Activated naive CD8-positive, alpha-beta T cell treated with anti-CD3 and anti-CD28 coated beads, Interleukin-2, amount 50 U/mL, for 16 hours (primary cell): ENCODE measurements around the gene YPEL1.
"Not testable (repeated sequence)": the region's sequence is repeated elsewhere in the genome, so short reads cannot be mapped to it uniquely, and the experiment has no call there.

Source experiments
- DNase-seq: peaks from one replicate; pipeline ENCODE4 v3.0.0-alpha.2; 2020; ENCODE audit warnings: low read depth, low spot score

The YPEL1 gene

DNA sequence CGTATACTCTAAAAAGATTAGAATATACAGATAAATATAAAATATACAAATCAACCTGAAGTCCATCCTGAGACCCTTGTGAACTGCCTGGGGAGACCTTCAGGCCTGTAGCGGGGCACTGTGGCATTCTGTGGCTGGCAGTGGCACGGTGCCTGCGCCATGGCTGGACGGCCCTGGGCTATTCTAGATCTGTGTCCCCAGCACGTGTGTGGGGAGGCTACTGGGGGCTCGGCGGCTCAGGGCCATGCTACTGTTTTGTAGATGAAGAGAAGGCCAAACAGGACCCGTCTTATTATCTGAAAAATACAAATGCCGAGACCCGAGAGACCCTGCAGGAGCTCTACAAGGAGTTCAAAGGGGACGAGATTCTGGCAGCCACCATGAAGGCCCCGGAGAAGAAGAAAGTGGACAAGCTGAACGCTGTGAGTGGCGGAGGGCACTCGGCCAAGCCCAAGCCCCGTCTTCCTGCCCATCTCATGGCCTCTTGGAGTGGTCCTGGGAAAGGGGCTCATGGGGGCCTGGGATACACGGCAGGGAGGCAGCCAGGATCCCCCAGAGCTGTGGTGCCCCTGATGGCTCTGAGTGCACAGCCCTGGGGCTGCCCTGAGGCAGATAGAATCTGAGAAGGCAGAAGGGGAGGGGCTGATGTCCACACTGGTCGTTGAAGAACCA lies 51.0 kb downstream of the YPEL1 start:
- DNase-seq, result no peak

DNA sequence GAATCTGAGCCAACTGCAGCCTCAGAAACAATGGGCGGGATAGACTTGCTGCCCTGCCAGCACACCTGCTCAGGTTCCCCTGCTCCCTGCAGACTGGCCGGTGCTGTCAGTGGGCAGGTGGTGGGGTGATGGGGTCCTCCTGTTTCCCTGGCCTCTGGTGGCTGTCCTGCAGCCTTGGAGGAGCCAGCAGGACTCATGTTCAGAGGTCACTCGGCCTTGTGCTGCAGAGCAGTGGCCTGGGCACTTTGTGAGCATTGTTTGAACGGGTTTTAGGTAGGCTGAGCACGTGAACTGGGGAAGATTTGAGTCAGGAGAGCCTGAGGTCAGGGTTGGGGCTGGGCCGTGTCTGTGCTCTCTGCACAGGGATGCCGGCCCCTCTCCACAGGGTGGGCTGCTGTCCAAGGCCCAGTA lies 52.2 kb downstream of the YPEL1 start:
- no peak for DNase-seq

DNA sequence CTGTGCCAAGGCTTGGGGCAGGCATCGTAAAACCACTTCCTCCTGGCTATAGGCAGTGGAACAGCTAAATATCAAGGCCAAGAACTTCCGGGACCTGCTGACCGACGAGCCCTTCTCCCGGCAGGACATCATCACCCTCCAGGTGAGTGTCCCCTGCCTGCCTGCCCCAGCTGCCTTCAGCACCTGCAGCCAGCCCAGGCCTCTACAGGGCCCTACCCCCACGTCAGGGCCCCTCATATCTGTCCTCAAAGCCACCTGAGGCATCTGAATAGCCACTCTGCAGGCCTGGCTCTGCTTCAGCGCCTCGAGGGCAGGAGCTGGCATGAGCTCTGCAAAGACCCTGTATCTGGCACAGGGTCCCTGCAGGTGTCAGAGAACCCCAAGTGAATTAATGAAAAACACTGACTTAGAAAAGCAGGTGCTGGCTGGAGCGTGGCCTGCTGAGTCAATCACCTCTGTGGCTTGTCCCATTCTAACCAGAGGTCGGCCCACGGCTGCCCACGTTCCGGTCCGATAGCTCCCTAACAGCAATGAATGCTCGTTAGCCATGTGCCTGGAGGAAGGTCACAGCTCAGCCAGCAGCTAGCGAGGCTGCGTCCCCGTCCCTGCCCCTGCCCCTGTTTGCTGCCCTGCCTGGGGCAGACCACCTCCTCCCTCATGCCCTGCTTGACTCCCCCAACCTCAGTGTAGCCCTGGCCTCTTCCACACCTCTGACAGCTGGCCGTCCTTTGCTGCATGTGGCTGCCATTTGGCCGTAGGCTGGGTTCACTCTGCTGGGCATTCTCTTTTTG lies 53.0 kb downstream of the YPEL1 start:
- no peak for DNase-seq

DNA sequence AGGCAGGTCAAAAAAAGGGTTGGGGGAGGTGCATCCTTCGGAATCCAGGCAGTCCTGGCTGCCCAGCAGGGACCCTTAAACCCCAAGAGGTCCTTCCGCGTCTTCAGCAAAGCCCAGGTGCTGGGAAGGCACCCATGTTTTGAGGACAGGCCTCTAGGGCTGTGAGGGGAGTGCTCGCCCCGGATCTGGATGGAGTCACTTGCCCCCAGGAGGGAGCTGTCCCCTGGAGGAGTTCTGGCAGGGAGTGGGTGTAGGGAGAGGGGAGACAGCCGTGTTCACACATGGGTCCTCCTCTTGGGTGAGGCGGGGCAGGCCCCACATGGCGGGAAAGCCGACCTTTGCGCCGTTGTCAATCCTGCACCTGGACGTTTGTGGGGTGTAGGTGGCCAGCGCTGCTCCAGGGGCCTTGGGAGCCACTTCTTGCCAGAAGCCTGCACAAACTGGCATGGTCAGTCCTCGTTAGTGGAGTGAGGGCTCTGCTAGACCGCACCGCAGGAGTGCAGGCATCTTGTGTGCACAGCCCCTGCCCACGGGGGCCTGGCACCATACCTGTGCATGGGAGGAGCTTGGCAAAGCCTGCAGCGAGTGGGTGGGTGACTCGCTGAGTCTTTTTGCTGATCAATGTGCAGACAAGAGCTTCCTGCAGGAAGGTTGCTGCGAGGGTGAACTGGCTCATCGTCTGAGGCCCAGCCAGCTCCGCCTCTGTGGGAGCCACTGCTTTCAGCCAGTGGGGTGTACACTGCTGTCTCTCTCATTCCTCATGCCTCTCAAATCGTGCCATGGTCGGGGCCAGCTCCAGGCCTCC lies 53.8 kb downstream of the YPEL1 start:
- DNase-seq, result no peak

DNA sequence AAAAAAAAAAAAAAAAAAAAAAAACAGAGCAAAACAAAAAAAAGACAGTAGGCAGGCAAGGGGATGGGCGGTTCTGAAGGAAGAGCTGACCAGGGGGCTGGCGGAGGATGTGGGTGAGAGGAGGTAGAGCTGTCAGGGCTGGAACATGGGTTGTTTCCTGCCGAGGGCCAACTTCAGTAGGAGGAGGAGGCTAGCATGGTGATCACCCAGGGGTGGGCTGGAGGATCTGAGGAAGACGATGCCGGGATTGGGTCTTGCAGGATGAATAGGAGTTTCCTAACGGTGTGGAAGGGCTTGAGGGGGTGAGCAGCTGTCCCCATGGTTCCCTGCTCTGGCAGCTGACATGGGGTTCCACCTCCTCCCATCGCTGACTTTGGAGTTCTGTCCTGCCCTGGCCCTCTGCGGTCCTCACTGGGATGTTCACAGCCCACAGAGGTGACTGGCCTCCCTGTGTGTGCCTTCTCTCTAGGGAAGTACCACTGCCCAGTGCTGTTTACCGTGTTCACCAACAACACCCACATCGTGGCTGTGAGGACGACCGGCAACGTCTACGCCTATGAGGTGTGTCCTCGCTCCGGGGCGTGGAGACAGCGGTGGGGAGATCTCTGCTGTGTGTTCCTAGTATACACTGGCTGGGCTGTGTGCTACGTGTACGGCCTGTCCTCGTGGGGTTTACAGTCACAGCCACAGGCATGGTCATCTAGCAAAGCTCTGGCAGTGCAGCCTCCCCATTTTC lies 54.6 kb downstream of the YPEL1 start:
- DNase-seq, result no peak

GRCh38 chr22:21679383-21679782 lies 56.2 kb downstream of the YPEL1 start:
- no peak for DNase-seq

DNA sequence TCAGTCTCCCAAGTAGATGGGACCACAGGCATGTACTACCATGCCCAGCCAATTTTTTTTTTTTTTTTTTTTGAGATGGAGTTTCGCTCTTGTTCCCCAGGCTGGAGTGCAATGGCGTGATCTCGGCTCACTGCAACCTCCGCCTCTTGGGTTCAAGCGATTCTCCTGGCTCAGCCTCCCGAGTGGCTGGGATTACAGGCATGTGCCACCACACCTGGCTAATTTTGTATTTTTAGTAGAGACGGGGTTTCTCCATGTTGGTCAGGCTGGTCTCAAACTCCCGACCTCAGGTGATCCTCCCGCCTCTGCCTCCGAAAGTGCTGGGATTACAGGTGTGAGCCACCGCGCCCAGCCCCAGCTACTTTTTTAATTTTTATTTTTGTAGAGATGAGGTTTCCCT lies 56.8 kb downstream of the YPEL1 start:
- DNase-seq, result not testable (repeated sequence)

DNA sequence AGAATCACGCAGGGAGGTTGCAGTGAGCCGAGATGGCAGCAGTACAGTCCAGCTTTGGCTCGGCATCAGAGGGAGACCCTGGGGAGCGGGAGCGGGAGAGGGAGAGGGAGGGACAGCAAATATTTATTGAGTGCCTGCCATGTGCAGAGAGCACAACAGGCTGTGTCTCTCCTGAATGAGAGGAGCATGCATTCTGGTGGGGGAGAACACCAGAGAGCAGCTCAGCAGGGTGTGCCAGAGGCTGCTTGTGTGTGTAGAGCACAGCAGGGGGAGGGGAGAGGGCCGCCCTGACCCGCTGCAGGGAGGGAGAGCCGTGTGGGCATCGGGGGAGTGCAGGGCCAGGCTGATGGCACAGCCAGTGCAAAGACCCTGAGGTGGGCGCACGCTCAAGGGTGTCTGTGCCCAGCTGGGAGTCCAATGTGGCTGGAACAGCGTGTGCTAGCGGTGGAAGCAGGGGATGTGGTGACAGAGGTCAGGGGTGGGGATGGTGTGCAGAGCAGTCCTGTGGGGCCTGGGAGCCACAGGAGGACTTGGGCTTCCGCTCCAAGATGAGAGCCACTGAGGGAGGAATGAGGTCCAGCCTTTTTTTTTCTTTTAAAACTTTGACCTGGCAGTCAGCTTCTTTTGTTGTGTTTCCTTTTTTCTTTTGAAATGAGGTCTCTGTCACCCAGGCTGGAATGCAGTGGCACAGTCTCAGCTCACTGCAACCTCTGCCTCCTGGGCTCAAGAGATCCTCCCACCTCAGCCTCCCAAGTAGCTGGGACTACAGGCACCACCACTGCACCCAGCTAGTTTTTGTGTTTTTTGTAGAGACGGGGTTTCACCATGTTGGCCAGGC lies 57.8 kb downstream of the YPEL1 start:
- no peak for DNase-seq

DNA sequence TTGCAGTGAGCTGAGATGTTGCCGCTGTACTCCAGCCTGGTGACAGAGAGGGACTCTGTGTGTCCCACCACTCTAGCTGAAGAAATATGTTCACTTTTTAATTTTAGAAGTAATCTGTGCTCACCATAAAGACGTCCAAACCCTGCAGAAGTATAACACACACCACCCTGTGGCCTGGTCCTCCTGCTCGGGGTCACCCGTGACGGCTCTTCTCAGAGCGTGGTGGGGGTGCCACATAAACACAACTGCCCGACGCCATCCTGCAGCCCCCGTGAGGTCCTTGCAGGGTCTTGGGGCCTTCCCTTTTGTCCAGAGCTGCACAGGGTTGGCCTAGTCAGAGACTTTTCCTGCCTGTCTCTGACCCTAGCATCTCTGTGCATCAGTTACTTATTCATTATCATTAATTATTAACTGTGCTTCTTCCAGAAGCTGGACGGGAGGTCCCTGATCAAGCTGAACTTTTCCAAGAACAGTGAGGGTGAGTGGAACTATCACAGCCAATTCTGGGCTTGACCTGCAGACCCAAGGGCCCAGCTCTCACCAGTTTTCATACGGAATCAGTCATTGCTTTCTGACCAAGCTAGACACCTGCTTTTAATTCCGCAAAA lies 60.9 kb downstream of the YPEL1 start:
- DNase-seq, result no peak

- DNase-seq, result no peak
Observed at GRCh38 chr22:21673534-21674321, 61.9 kb downstream of the YPEL1 start.

- no peak for DNase-seq
Observed at GRCh38 chr22:21672107-21672629, 63.4 kb downstream of the YPEL1 start.

- DNase-seq, result no peak
Observed at GRCh38 chr22:21669026-21669425, 66.6 kb downstream of the YPEL1 start.

- no peak for DNase-seq
Observed at GRCh38 chr22:21666786-21667185, 68.8 kb downstream of the YPEL1 start.

GRCh38 chr22:21665047-21665851 lies 70.3 kb downstream of the YPEL1 start:
- no peak for DNase-seq

DNA sequence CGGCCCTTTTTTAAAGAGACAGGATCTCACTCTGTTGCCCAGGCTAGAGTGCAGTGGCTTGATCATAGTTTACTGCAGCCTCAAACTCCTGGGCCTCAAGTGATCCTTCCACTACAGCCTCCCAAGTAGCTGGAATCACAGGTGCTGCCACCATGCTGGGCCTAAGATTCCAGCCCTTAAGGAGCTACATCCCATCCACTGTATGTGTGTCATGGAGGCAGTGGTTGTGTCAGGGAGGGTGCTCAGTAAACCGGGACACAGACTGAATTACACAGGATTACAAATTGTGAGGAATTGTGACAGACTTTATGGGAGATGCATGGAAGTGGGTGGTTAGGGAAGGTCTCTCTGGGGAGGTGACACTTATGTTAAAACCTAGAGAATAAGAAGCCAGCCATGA lies 71.9 kb downstream of the YPEL1 start:
- DNase-seq, result no peak

DNA sequence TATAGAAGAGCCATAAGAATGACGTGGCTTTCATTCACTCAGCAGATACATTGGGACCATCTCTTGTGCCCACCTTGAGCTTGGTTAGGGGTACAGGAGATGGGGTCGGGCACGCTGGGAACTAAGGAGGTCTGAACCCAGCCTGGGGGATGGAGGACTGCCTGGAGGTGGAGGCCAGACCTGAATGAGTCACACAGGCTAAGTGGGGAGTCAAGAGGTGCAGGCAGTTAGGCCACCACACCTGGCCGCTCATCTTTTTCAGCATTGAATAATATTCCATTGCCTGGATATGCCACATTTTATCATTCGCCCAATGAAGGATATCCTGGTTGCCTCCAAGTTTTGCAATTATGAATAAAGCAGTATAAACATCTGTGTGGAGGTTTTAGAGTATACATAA lies 73.6 kb downstream of the YPEL1 start:
- DNase-seq, result no peak

DNA sequence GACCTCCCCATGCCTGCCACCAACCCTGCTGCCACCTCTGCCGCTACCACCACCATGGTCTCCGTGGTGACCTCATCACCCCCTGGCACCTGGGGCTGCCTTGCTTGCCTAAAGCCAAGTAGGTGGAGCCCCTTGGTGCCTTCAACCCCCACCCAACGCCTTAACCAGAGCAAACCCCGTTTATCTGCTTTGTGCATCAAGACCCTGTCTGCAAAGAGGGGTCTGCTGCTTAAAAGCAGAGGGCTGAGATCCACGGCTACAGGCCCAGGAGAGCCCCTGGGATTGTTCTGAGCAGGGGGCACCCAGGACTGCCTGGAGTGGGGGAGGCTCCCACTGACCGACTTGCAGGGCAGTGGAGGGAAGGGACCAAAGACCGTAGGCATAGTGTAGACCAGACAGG lies 74.7 kb downstream of the YPEL1 start:
- DNase-seq, result no peak

GRCh38 chr22:21659864-21660525 lies 75.6 kb downstream of the YPEL1 start:
- DNase-seq, result no peak
